B cell (primary cell): ENCODE measurements around the gene SMNDC1. TPM values are rescaled to one million over a fixed set of nuclear protein-coding genes. Genes with fewer than 3 reads are reported as not detected.

Experiments used
- ATAC-seq: fragments of 200-7000 bp; cut with Tn5 transposase; one replicate; pipeline ENCODE4 v1.10.0; 2021; ENCODE audit warnings: low read depth, mild to moderate bottlenecking, moderate number of reproducible peaks, moderate library complexity
- CTCF ChIA-PET: fragments of 350-600 bp; sonication (Branson Sonifier 250); formaldehyde crosslinking; loops from one replicate; lab custom pipeline; 2021; ENCODE audit warnings: antibody characterized with exemption, inconsistent platforms; lab: Charles Lee
- POLR2A ChIA-PET: fragments of 350-600 bp; sonication (Branson Sonifier 250); formaldehyde crosslinking; loops from one replicate; lab custom pipeline; 2021; ENCODE audit warnings: antibody characterized with exemption; lab: Charles Lee
- DNase-seq: peaks from one replicate; pipeline ENCODE4 v3.0.0; 2013
- H2AFZ ChIP-seq: 2 replicates; pipeline ENCODE4 v1.6.1; 2012; ENCODE audit warnings: mild to moderate bottlenecking, low read depth, low read length; ENCODE audit not compliant: insufficient read depth, poor library complexity, severe bottlenecking
- H3K27ac ChIP-seq, 2 donors: 1 replicate in 1 of 2; 2 replicates in 1 of 2; pipeline ENCODE4 v1.5.1; 2012 to 2013; ENCODE audit warnings: low read length in 2 of 2, mild to moderate bottlenecking in 2 of 2, moderate library complexity in 1 of 2
- H3K27me3 ChIP-seq, 4 experiments: fragments of 200-600 bp in 1 of 4; sonication (generic) in 1 of 4; replicated peaks in 1 of 4; 1 replicate in 2 of 4; 2 replicates in 2 of 4; pipeline versions ENCODE4 v1.6.1 to v1.7.0; 2013 to 2016; ENCODE audit warnings: low read length in 3 of 4, mild to moderate bottlenecking in 2 of 4, mixed read lengths in 1 of 4, moderate library complexity in 1 of 4; ENCODE audit not compliant: insufficient read depth in 4 of 4, control insufficient read depth in 3 of 4; ENCODE audit errors: control extremely low read depth in 1 of 4
- H3K36me3 ChIP-seq, 2 experiments: replicated peaks in 1 of 2; 1 replicate in 1 of 2; 2 replicates in 1 of 2; pipeline versions ENCODE4 v1.6.1 to v1.7.1; 2013; ENCODE audit warnings: low read length in 1 of 2; ENCODE audit not compliant: insufficient read depth in 2 of 2, control insufficient read depth in 1 of 2; ENCODE audit errors: control extremely low read depth in 1 of 2, extremely low read depth in 1 of 2
- H3K4me1 ChIP-seq, 2 donors: fragments of 200-600 bp in 1 of 2; sonication (generic) in 1 of 2; 1 replicate in 1 of 2; 2 replicates in 1 of 2; pipeline versions ENCODE4 v1.5.1 to v1.6.1; 2013 to 2017; ENCODE audit warnings: low read length in 2 of 2; ENCODE audit not compliant: control insufficient read depth in 2 of 2, insufficient read depth in 2 of 2
- H3K4me2 ChIP-seq: replicated peaks from 2 replicates; pipeline ENCODE3; 2012; ENCODE audit warnings: mild to moderate bottlenecking, low read depth, low read length; ENCODE audit not compliant: poor library complexity, severe bottlenecking
- H3K4me3 ChIP-seq, 5 experiments: fragments of 200-600 bp in 1 of 5; sonication (generic) in 1 of 5; 1 replicate in 3 of 5; 2 replicates in 2 of 5; pipeline versions ENCODE4 v1.5.1 to v1.7.0; 2011 to 2016; ENCODE audit warnings: low read length in 4 of 5, mild to moderate bottlenecking in 4 of 5, low read depth in 2 of 5, control low read depth in 1 of 5, moderate library complexity in 1 of 5; ENCODE audit not compliant: insufficient read depth in 1 of 5; ENCODE audit errors: control extremely low read depth in 1 of 5, extremely low read depth in 1 of 5
- H3K79me2 ChIP-seq: fragments of 200-600 bp; sonication (generic); one replicate; pipeline ENCODE4 v1.6.0; 2016; ENCODE audit warnings: low read length; ENCODE audit not compliant: control insufficient read depth, insufficient read depth
- H3K9ac ChIP-seq: fragments of 200-600 bp; sonication (generic); 2 replicates; pipeline ENCODE4 v1.6.1; 2017; ENCODE audit warnings: mild to moderate bottlenecking, low read length, moderate library complexity
- H3K9me3 ChIP-seq, 3 donors: one replicate each; pipeline versions ENCODE4 v1.6.1 to v1.7.1; 2013; ENCODE audit warnings: low read length in 2 of 3; ENCODE audit not compliant: control insufficient read depth in 2 of 3, insufficient read depth in 1 of 3; ENCODE audit errors: control extremely low read depth in 1 of 3
- H4K20me1 ChIP-seq: 2 replicates; pipeline ENCODE4 v1.6.0; 2012; ENCODE audit warnings: mild to moderate bottlenecking, low read length; ENCODE audit not compliant: insufficient read depth, control insufficient read depth, poor library complexity, severe bottlenecking
- H3K27ac Mint-ChIP-seq: one replicate; pipeline ENCODE4 v1.8.0; 2021; ENCODE audit warnings: mixed read lengths
- H3K27me3 Mint-ChIP-seq: one replicate; pipeline ENCODE4 v1.8.0; 2021; ENCODE audit warnings: mixed read lengths
- H3K4me1 Mint-ChIP-seq: one replicate; pipeline ENCODE4 v1.8.0; 2021; ENCODE audit warnings: mixed read lengths
- H3K4me3 Mint-ChIP-seq: one replicate; pipeline ENCODE4 v1.8.0; 2021; ENCODE audit warnings: mixed read lengths
- H3K9me3 Mint-ChIP-seq: one replicate; pipeline ENCODE4 v1.8.0; 2022; ENCODE audit warnings: mixed read lengths; ENCODE audit not compliant: insufficient read depth
- CTCF ChIP-seq: fragments of 200-600 bp; IDR thresholded peaks from one replicate; pipeline ENCODE4 v1.8.0; 2022; ENCODE audit warnings: antibody characterized with exemption, mild to moderate bottlenecking
- EZH2 ChIP-seq: IDR thresholded peaks from 2 replicates; pipeline ENCODE4 v1.6.1; 2012; ENCODE audit warnings: borderline replicate concordance, low read depth, mild to moderate bottlenecking, moderate library complexity, low read length; ENCODE audit not compliant: insufficient read depth, poor library complexity, severe bottlenecking
- WGBS: methylation state at CpG from one replicate; pipeline ENCODE4 v1.1.5; 2013; ENCODE audit warnings: missing lambda C conversion rate; ENCODE audit not compliant: insufficient coverage; 5-methylcytosine and 5-hydroxymethylcytosine counted together
- intact Hi-C: fragments of 100-400 bp; cut with micrococcal nuclease; formaldehyde crosslinking; loops from one replicate; pipeline ENCODE4 v1.10.0; 2022
- polyA plus RNA-seq: library from polyadenylated mRNA; depleted of rRNA; stranded (reverse); fragments of >200 nt; gene quantifications from 2 replicates; pipeline ENCODE4 v1.2.3, GENCODE V29; 2012
- total RNA-seq, 2 donors: library from RNA; stranded (reverse); fragments of 120-200 nt in 1 of 2; gene quantifications; 1 replicate in 1 of 2; 2 replicates in 1 of 2; pipeline versions ENCODE4 v1.2.3 to v1.2.4, GENCODE V29; 2013 to 2022

The SMNDC1 gene
- total and polyA plus RNA-seq, 2 donors (not counting 1 experiment from before 2014, with no cell fraction given), result 12.1 to 36.0 TPM

DNA sequence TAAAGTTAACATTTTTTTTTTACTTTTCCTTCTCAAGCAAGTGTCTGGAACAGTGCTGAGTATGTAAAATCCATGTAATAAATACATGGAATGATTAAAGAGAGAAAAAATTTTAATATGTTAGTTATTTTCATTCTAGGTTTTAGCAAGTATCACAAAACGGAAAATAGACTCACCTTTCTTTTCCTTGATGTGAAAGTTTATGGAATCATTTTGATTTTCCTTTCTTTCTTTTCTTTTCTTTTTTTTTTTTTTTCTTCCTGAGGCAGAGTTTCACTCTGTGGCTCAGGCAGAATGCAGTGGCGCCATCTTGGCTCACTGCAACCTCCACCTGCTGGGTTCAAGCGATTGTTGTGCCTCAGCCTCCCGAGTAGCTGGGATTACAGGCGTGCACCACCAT lies 28.1 kb downstream of the SMNDC1 start:
- no peak overlapping the region for H3K4me3 Mint-ChIP-seq
- no peak overlapping the region for H3K9ac ChIP-seq
- H3K4me1 ChIP-seq, result peaks cover 11 to 18% of the 10 kb centered on the region in 2 donors
- H3K27me3 ChIP-seq, result no peaks in the 10 kb centered on the region
- H3K79me2 ChIP-seq, result no peaks in the 10 kb centered on the region
- CTCF ChIA-PET, result interaction anchor here (0.6 to 1.2 kb wide), 2 partner anchors 20 to 139 kb away, joined by 3 to 4 read pairs; no protein-coding TSS in a partner anchor
- DNase-seq (no peak), ATAC-seq (no peak)
- H3K36me3 ChIP-seq, result peaks cover 0 to 7% of the 10 kb centered on the region in 2 experiments
- no peaks in the 10 kb centered on the region for H3K9me3 Mint-ChIP-seq
- no peaks in the 10 kb centered on the region for H3K27me3 Mint-ChIP-seq
- POLR2A ChIA-PET, result no interaction called here
- intact Hi-C loops, result no loop called here
- no peaks in the 10 kb centered on the region for H3K9me3 ChIP-seq
- no peak overlapping the region for H2AFZ ChIP-seq
- TF ChIP-seq CTCF (no peak), EZH2 (no peak)
- peaks cover 26% of the 10 kb centered on the region for H3K4me1 Mint-ChIP-seq
- H3K4me3 ChIP-seq, result no peak overlapping the region
- no peak overlapping the region for H3K4me2 ChIP-seq
- H3K27ac Mint-ChIP-seq, result no peak overlapping the region
- H4K20me1 ChIP-seq, result peaks cover 8% of the 10 kb centered on the region
- H3K27ac ChIP-seq, result no peak overlapping the region
- no CpG with 5 or more reads among the region's 5 CpGs for WGBS

DNA sequence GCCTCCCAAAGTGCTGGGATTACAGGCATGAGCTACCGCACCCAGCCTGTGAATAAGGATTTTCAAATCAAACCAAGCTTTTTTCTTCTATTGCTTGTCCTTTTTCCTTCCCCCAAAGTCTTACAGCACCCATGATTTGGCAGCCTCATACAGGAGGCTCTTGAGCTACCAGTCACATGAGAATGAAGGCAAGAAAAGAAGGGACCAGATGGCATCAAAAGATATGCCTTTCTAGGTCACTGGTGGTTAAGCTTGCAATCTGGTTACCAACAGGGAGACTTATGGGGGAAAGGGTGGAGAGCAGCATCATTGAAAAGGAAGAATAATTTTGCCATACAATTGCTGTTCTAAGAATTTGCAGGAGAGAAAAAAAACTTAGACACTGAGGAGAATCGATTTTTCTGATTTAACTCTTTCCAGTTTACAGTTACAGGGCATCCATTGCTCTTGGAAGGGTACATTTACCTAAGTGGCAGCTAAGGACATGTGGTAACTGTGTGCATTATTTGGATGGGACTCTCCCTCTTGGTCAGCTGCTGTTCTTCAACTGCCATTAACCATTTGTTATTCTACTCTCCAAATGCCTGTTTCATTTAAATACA lies 29.5 kb downstream of the SMNDC1 start:
- Histone ChIP-seq H2AFZ (no peak overlapping the region), H3K4me1 (peaks cover 11 to 18% of the 10 kb centered on the region in 2 donors), H3K79me2 (no peaks in the 10 kb centered on the region), H3K27me3 (no peaks in the 10 kb centered on the region), H4K20me1 (peaks cover 8% of the 10 kb centered on the region), H3K9ac (no peak overlapping the region), H3K4me2 (no peak overlapping the region), H3K36me3 (peaks cover 0 to 3% of the 10 kb centered on the region in 2 experiments), H3K27ac (no peak overlapping the region), H3K4me3 (no peak overlapping the region), H3K9me3 (no peaks in the 10 kb centered on the region)
- no peak overlapping the region for H3K27ac Mint-ChIP-seq
- H3K4me1 Mint-ChIP-seq, result peaks cover 26% of the 10 kb centered on the region
- 100% methylated on average over 1 of the region's 2 CpGs for WGBS
- ATAC-seq (no peak), DNase-seq (no peak)
- no peak for TF ChIP-seq CTCF
- TF ChIP-seq EZH2, result no peak
- H3K4me3 Mint-ChIP-seq, result no peak overlapping the region
- H3K27me3 Mint-ChIP-seq, result no peaks in the 10 kb centered on the region
- intact Hi-C loops, result no loop called here
- ChIA-PET POLR2A (interaction anchor here (0.7 kb wide), 1 partner anchor 15 kb away, joined by 12 read pairs; no protein-coding TSS in a partner anchor), CTCF (interaction anchor here (0.7 to 2.1 kb wide), 3 partner anchors 10 to 391 kb away, joined by 3 to 21 read pairs (median 3); no protein-coding TSS in a partner anchor)
- no peaks in the 10 kb centered on the region for H3K9me3 Mint-ChIP-seq
